H9 (cell line): ENCODE results near the gene PDE8A. TPM values are rescaled to one million over a fixed set of nuclear protein-coding genes. Genes with fewer than 3 reads are reported as not detected.
A peak's percentile ranks its signal among the peaks of the same experiment; 100 is the strongest.

ENCODE experiments used
- DNase-seq: peaks from one replicate; pipeline ENCODE4 v3.0.0-alpha.2; 2017
- H2AFZ ChIP-seq: one replicate; pipeline ENCODE4 v1.6.1; 2013; ENCODE audit warnings: mild to moderate bottlenecking, low read length, control low read depth, moderate library complexity
- H2AK5ac ChIP-seq: 2 replicates; pipeline ENCODE4 v1.6.1; 2013; ENCODE audit warnings: low read length, control low read depth, mixed read lengths; ENCODE audit not compliant: insufficient read length
- H2BK120ac ChIP-seq: one replicate; pipeline ENCODE4 v1.6.1; 2013; ENCODE audit warnings: low read depth, mild to moderate bottlenecking, low read length, control low read depth, inconsistent platforms; ENCODE audit not compliant: poor library complexity, severe bottlenecking
- H2BK12ac ChIP-seq: 2 replicates; pipeline ENCODE4 v1.6.1; 2013; ENCODE audit warnings: low read length, control low read depth, mixed read lengths, low read depth; ENCODE audit not compliant: insufficient read length
- H2BK15ac ChIP-seq: 2 replicates; pipeline ENCODE4 v1.6.1; 2013; ENCODE audit warnings: low read depth, low read length, control low read depth
- H2BK20ac ChIP-seq: one replicate; pipeline ENCODE4 v1.6.1; 2013; ENCODE audit warnings: low read depth, mild to moderate bottlenecking, low read length, control low read depth, inconsistent platforms; ENCODE audit not compliant: poor library complexity, severe bottlenecking
- H2BK5ac ChIP-seq: 2 replicates; pipeline ENCODE4 v1.6.1; 2013; ENCODE audit warnings: low read length, control low read depth, mixed read lengths; ENCODE audit not compliant: insufficient read length
- H3K14ac ChIP-seq: 2 replicates; pipeline ENCODE4 v1.6.1; 2013; ENCODE audit warnings: low read length, control low read depth; ENCODE audit not compliant: insufficient read depth
- H3K18ac ChIP-seq: 2 replicates; pipeline ENCODE4 v1.6.1; 2013; ENCODE audit warnings: low read depth, mild to moderate bottlenecking, mixed read lengths, low read length, control low read depth; ENCODE audit not compliant: insufficient read length
- H3K23ac ChIP-seq: 2 replicates; pipeline ENCODE4 v1.6.1; 2013; ENCODE audit warnings: low read length, control low read depth, mixed read lengths, low read depth; ENCODE audit not compliant: insufficient read length
- H3K23me2 ChIP-seq: 2 replicates; pipeline ENCODE4 v1.6.1; 2013; ENCODE audit warnings: low read depth, mild to moderate bottlenecking, mixed read lengths, low read length, control low read depth; ENCODE audit not compliant: insufficient read length, poor library complexity, severe bottlenecking
- H3K27ac ChIP-seq: 2 replicates; pipeline ENCODE4 v1.5.1; 2013; ENCODE audit warnings: low read length, control low read depth, mixed read lengths, low read depth; ENCODE audit not compliant: insufficient read length
- H3K27me3 ChIP-seq: 2 replicates; pipeline ENCODE4 v1.6.1; 2013; ENCODE audit warnings: low read length, control low read depth, inconsistent platforms; ENCODE audit not compliant: insufficient read depth
- H3K4ac ChIP-seq: 2 replicates; pipeline ENCODE4 v1.6.1; 2013; ENCODE audit warnings: low read depth, mild to moderate bottlenecking, control low read depth, inconsistent platforms, low read length, moderate library complexity
- H3K4me1 ChIP-seq: 2 replicates; pipeline ENCODE4 v1.6.1; 2013; ENCODE audit warnings: low read length, control low read depth, inconsistent platforms; ENCODE audit not compliant: insufficient read depth
- H3K4me2 ChIP-seq: 2 replicates; pipeline ENCODE4 v1.6.1; 2013; ENCODE audit warnings: low read length, control low read depth, mixed read lengths; ENCODE audit not compliant: insufficient read length, insufficient read depth
- H3K56ac ChIP-seq: 2 replicates; pipeline ENCODE4 v1.6.1; 2013; ENCODE audit warnings: low read depth, mild to moderate bottlenecking, mixed read lengths, low read length, control low read depth; ENCODE audit not compliant: insufficient read length
- H3K79me1 ChIP-seq: 2 replicates; pipeline ENCODE4 v1.6.1; 2013; ENCODE audit warnings: low read depth, mild to moderate bottlenecking, moderate library complexity, low read length, control low read depth, inconsistent platforms; ENCODE audit not compliant: insufficient read depth, poor library complexity, severe bottlenecking
- H3K79me2 ChIP-seq: 2 replicates; pipeline ENCODE4 v1.6.1; 2013; ENCODE audit warnings: low read length, control low read depth, inconsistent platforms; ENCODE audit not compliant: insufficient read depth
- H3K9ac ChIP-seq: 2 replicates; pipeline ENCODE4 v1.6.1; 2013; ENCODE audit warnings: low read length, control low read depth, mixed read lengths; ENCODE audit not compliant: insufficient read length; ENCODE audit errors: extremely low read depth
- H3K9me3 ChIP-seq: one replicate; pipeline ENCODE4 v1.6.1; 2013; ENCODE audit warnings: low read depth, low read length, inconsistent platforms; ENCODE audit not compliant: control insufficient read depth
- H3T11ph ChIP-seq: one replicate; pipeline ENCODE4 v1.6.1; 2013; ENCODE audit warnings: mild to moderate bottlenecking, low read length, control low read depth, inconsistent platforms
- H4K20me1 ChIP-seq: one replicate; pipeline ENCODE4 v1.6.1; 2013; ENCODE audit not compliant: control insufficient read depth, insufficient read length, insufficient read depth
- H4K5ac ChIP-seq: 2 replicates; pipeline ENCODE4 v1.6.1; 2013; ENCODE audit warnings: low read depth, mild to moderate bottlenecking, mixed read lengths, low read length, control low read depth; ENCODE audit not compliant: insufficient read length
- H4K8ac ChIP-seq: replicated peaks from 2 replicates; pipeline ENCODE4 v1.6.1; 2013; ENCODE audit warnings: low read length, control low read depth, mixed read lengths, low read depth; ENCODE audit not compliant: insufficient read length
- H4K91ac ChIP-seq: 2 replicates; pipeline ENCODE4 v1.6.1; 2013; ENCODE audit warnings: low read depth, mild to moderate bottlenecking, moderate library complexity, mixed read lengths, low read length, control low read depth; ENCODE audit not compliant: insufficient read length
- H3K27ac Mint-ChIP-seq, 3 experiments: 2 replicates in 2 of 3; 3 replicates in 1 of 3; pipeline ENCODE4 v1.8.0; 2020 to 2021; ENCODE audit warnings: mixed read lengths in 3 of 3, mild to moderate bottlenecking in 1 of 3, moderate library complexity in 1 of 3
- H3K27me3 Mint-ChIP-seq: 2 replicates; pipeline ENCODE4 v1.8.0; 2021; ENCODE audit warnings: low read depth, mild to moderate bottlenecking, moderate library complexity, mixed read lengths
- H3K36me3 Mint-ChIP-seq, 3 experiments: 2 replicates in 2 of 3; 3 replicates in 1 of 3; pipeline ENCODE4 v1.8.0; 2020 to 2021; ENCODE audit warnings: low read depth in 3 of 3, mixed read lengths in 3 of 3; ENCODE audit not compliant: insufficient read depth in 1 of 3
- H3K4me1 Mint-ChIP-seq, 2 experiments: 2 replicates each; pipeline ENCODE4 v1.8.0; 2020; ENCODE audit warnings: mixed read lengths in 2 of 2
- H3K4me3 Mint-ChIP-seq, 2 experiments: 2 replicates in 1 of 2; 3 replicates in 1 of 2; pipeline ENCODE4 v1.8.0; 2020 to 2021; ENCODE audit warnings: mild to moderate bottlenecking in 2 of 2, mixed read lengths in 2 of 2, moderate library complexity in 1 of 2
- H3K9me3 Mint-ChIP-seq, 2 experiments: 2 replicates in 1 of 2; 3 replicates in 1 of 2; pipeline ENCODE4 v1.8.0; 2020; ENCODE audit warnings: mild to moderate bottlenecking in 2 of 2, mixed read lengths in 2 of 2, moderate library complexity in 1 of 2
- WGBS: extraction: QIAGEN DNeasy Blood & Tissue Kit; methylation state at CpG from one replicate; pipeline ENCODE4 v1.1.7; 2013; ENCODE audit warnings: missing lambda C conversion rate, low lambda C conversion rate, mixed read lengths; ENCODE audit not compliant: insufficient read length; ENCODE audit errors: extremely low coverage; 5-methylcytosine and 5-hydroxymethylcytosine counted together
- total RNA-seq: library from RNA; stranded (reverse); gene quantifications from 2 replicates; pipeline ENCODE4 v1.2.1, GENCODE V29; 2021
- TF ChIP-seq, protein P1 (sequence below): fragments of 200-600 bp; sonication (generic); conservative IDR thresholded peaks from 3 replicates; pipeline ENCODE4 v1.8.0; 2021; ENCODE audit warnings: antibody characterized with exemption, mild to moderate bottlenecking

The PDE8A gene
- total RNA-seq, 1 experiment from 2014 or later = 9.3 TPM

DNA sequence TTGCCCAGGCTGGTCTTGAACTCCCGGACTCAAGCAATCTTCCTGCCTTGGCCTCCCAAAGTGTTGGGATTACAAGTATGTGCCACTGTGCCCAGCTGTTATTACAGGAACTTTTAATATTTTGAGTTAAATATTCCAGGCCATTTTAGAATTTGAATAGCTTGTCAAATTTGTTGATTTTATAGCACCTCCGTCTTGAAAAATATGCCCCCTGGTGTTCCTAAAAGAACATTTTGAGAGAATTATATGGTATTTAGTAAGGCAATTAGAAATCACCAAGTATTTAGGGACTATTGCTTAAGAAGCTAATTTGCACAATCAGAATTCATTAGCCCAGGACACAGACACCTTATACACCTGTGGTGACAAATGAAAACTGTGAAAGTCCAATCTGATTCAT is 23.7 kb downstream of the PDE8A start:
- H3K27me3 Mint-ChIP-seq = no peaks in the 10 kb centered on the region
- H3K23ac ChIP-seq = no peak overlapping the region
- no peak overlapping the region for H3K18ac ChIP-seq
- H3T11ph ChIP-seq = no peak overlapping the region
- H2BK15ac ChIP-seq = no peak overlapping the region
- no peak overlapping the region for H4K8ac ChIP-seq
- no peaks in the 10 kb centered on the region for H3K9me3 ChIP-seq
- no CpG with 5 or more reads among the region's 2 CpGs for WGBS
- H3K4me1 Mint-ChIP-seq = peaks cover 10 to 18% of the 10 kb centered on the region in 2 experiments; a peak in 2 of 4 replicates
- H4K5ac ChIP-seq = no peak overlapping the region
- H2BK120ac ChIP-seq = no peak overlapping the region
- H3K27ac Mint-ChIP-seq = no peak overlapping the region
- H2BK20ac ChIP-seq = no peak overlapping the region
- H3K56ac ChIP-seq = no peak overlapping the region
- H3K4ac ChIP-seq = no peak overlapping the region
- H3K23me2 ChIP-seq = no peaks in the 10 kb centered on the region
- no peak overlapping the region for H2BK12ac ChIP-seq
- no peaks in the 10 kb centered on the region for H4K20me1 ChIP-seq
- no peaks in the 10 kb centered on the region; a peak in 1 of 7 replicates for H3K36me3 Mint-ChIP-seq
- H2AK5ac ChIP-seq = no peak overlapping the region
- no peaks in the 10 kb centered on the region for H3K4me1 ChIP-seq
- no peak overlapping the region for H3K4me3 Mint-ChIP-seq
- H3K27me3 ChIP-seq = no peaks in the 10 kb centered on the region
- H3K27ac ChIP-seq = no peak overlapping the region
- TF ChIP-seq, protein P1, sequence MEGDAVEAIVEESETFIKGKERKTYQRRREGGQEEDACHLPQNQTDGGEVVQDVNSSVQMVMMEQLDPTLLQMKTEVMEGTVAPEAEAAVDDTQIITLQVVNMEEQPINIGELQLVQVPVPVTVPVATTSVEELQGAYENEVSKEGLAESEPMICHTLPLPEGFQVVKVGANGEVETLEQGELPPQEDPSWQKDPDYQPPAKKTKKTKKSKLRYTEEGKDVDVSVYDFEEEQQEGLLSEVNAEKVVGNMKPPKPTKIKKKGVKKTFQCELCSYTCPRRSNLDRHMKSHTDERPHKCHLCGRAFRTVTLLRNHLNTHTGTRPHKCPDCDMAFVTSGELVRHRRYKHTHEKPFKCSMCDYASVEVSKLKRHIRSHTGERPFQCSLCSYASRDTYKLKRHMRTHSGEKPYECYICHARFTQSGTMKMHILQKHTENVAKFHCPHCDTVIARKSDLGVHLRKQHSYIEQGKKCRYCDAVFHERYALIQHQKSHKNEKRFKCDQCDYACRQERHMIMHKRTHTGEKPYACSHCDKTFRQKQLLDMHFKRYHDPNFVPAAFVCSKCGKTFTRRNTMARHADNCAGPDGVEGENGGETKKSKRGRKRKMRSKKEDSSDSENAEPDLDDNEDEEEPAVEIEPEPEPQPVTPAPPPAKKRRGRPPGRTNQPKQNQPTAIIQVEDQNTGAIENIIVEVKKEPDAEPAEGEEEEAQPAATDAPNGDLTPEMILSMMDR = 0 out of 3 replicates have a peak, but pooled peaks have one; percentile 24
- no peaks in the 10 kb centered on the region for H3K9me3 Mint-ChIP-seq
- no peak overlapping the region for H3K4me2 ChIP-seq
- H3K79me2 ChIP-seq = 0 out of 2 replicates have a peak, but pooled peaks cover 3% of the 10 kb centered on the region
- H3K14ac ChIP-seq = no peak overlapping the region
- no peak overlapping the region for H4K91ac ChIP-seq
- H3K9ac ChIP-seq = no peak overlapping the region
- H2BK5ac ChIP-seq = no peak overlapping the region
- H2AFZ ChIP-seq = no peak overlapping the region
- H3K79me1 ChIP-seq = no peaks in the 10 kb centered on the region
- no peak for DNase-seq
